Stomach (tissue), 4 donors: ENCODE measurements around the gene KRTAP10-6.

ENCODE experiments used
- EP300 ChIP-seq: sonication (generic); formaldehyde crosslinking; IDR thresholded peaks from one replicate; pipeline ENCODE4 v1.6.1; 2017; ENCODE audit warnings: antibody characterized with exemption
- POLR2AphosphoS5 ChIP-seq, 3 donors: sonication (generic); formaldehyde crosslinking; IDR thresholded peaks; one replicate each; pipeline ENCODE4 v1.6.1; 2016; ENCODE audit warnings: antibody characterized with exemption in 3 of 3
- TF ChIP-seq, protein P1 (sequence below), 7 experiments: fragments of 450-650 bp in 4 of 7; fragments of 200-600 bp in 3 of 7; sonication (generic) in 3 of 7; IDR thresholded peaks; one replicate each; pipeline ENCODE4 v1.5.1; 2016 to 2019; ENCODE audit warnings: antibody characterized with exemption in 7 of 7, control low read depth in 2 of 7, mild to moderate bottlenecking in 1 of 7

GRCh38 chr21:44583800-44584147 lies 8.5 kb downstream of the KRTAP10-6 start:
- TF ChIP-seq, protein P1, sequence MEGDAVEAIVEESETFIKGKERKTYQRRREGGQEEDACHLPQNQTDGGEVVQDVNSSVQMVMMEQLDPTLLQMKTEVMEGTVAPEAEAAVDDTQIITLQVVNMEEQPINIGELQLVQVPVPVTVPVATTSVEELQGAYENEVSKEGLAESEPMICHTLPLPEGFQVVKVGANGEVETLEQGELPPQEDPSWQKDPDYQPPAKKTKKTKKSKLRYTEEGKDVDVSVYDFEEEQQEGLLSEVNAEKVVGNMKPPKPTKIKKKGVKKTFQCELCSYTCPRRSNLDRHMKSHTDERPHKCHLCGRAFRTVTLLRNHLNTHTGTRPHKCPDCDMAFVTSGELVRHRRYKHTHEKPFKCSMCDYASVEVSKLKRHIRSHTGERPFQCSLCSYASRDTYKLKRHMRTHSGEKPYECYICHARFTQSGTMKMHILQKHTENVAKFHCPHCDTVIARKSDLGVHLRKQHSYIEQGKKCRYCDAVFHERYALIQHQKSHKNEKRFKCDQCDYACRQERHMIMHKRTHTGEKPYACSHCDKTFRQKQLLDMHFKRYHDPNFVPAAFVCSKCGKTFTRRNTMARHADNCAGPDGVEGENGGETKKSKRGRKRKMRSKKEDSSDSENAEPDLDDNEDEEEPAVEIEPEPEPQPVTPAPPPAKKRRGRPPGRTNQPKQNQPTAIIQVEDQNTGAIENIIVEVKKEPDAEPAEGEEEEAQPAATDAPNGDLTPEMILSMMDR (IDR thresholded peaks at IDR 0.05) = no peak
- TF ChIP-seq POLR2AphosphoS5 (IDR thresholded peaks at IDR 0.05) (no peak), EP300 (no peak)
